Mesenchymal stem cell (in vitro differentiated cells and primary cell): Measurements from ENCODE around the gene WSB2.

Experiments used
- DNase-seq: peaks from one replicate; pipeline ENCODE4 v3.0.0-alpha.2; 2013
- H2AFZ ChIP-seq: one replicate; pipeline ENCODE4 v1.6.1; 2013; ENCODE audit warnings: low read depth, mild to moderate bottlenecking, control low read depth, inconsistent platforms, low read length, moderate library complexity
- H2AK5ac ChIP-seq: 2 replicates; pipeline ENCODE4 v1.6.1; 2013; ENCODE audit warnings: low read length, moderate library complexity, mild to moderate bottlenecking, inconsistent platforms; ENCODE audit not compliant: severe bottlenecking
- H2BK120ac ChIP-seq: one replicate; pipeline ENCODE4 v1.6.1; 2013; ENCODE audit warnings: low read depth, mild to moderate bottlenecking, inconsistent platforms, low read length, moderate library complexity
- H2BK12ac ChIP-seq, 2 experiments: one replicate each; pipeline ENCODE4 v1.6.1; 2013; ENCODE audit warnings: inconsistent platforms in 2 of 2, low read length in 2 of 2, mild to moderate bottlenecking in 2 of 2, moderate library complexity in 2 of 2, control low read depth in 1 of 2
- H2BK15ac ChIP-seq: one replicate; pipeline ENCODE4 v1.6.1; 2013; ENCODE audit warnings: mild to moderate bottlenecking, low read depth, inconsistent platforms; ENCODE audit not compliant: poor library complexity, severe bottlenecking
- H2BK5ac ChIP-seq: 2 replicates; pipeline ENCODE4 v1.6.1; 2013; ENCODE audit warnings: low read depth, mild to moderate bottlenecking, low read length, control low read depth, inconsistent platforms; ENCODE audit not compliant: poor library complexity, severe bottlenecking
- H3K14ac ChIP-seq, 2 experiments: one replicate each; pipeline ENCODE4 v1.6.1; 2013; ENCODE audit warnings: inconsistent platforms in 2 of 2, low read length in 2 of 2, control low read depth in 1 of 2, mild to moderate bottlenecking in 1 of 2, moderate library complexity in 1 of 2
- H3K18ac ChIP-seq, 2 experiments: one replicate each; pipeline ENCODE4 v1.6.1; 2013; ENCODE audit warnings: inconsistent platforms in 2 of 2, low read length in 2 of 2, control low read depth in 1 of 2, low read depth in 1 of 2, mild to moderate bottlenecking in 1 of 2
- H3K23ac ChIP-seq, 2 experiments: one replicate each; pipeline ENCODE4 v1.6.1; 2013; ENCODE audit warnings: inconsistent platforms in 2 of 2, low read length in 2 of 2, mild to moderate bottlenecking in 2 of 2, moderate library complexity in 2 of 2, control low read depth in 1 of 2
- H3K27ac ChIP-seq: 2 replicates; pipeline ENCODE4 v1.5.1; 2013; ENCODE audit warnings: mild to moderate bottlenecking, moderate library complexity, low read length, control low read depth, inconsistent platforms; ENCODE audit not compliant: poor library complexity, severe bottlenecking
- H3K27me3 ChIP-seq, 2 experiments: 2 replicates each; pipeline versions ENCODE4 v1.6.1 to v1.7.0; 2013; ENCODE audit warnings: low read length in 2 of 2, mild to moderate bottlenecking in 2 of 2, moderate library complexity in 2 of 2, control low read depth in 1 of 2, inconsistent platforms in 1 of 2; ENCODE audit not compliant: control insufficient read depth in 1 of 2, insufficient read depth in 1 of 2
- H3K36me3 ChIP-seq, 2 experiments: 2 replicates each; pipeline versions ENCODE4 v1.6.1 to v1.7.0; 2013; ENCODE audit warnings: low read length in 2 of 2, control low read depth in 1 of 2, inconsistent platforms in 1 of 2, low read depth in 1 of 2, mild to moderate bottlenecking in 1 of 2; ENCODE audit not compliant: insufficient read depth in 2 of 2, control insufficient read depth in 1 of 2
- H3K4ac ChIP-seq, 2 experiments: one replicate each; pipeline ENCODE4 v1.6.1; 2013; ENCODE audit warnings: inconsistent platforms in 2 of 2, low read length in 2 of 2, mild to moderate bottlenecking in 2 of 2, moderate library complexity in 2 of 2, control low read depth in 1 of 2, low read depth in 1 of 2
- H3K4me1 ChIP-seq: 2 replicates; pipeline ENCODE4 v1.6.1; 2013; ENCODE audit warnings: low read depth, low read length, control low read depth; ENCODE audit not compliant: control insufficient read depth, insufficient read depth
- H3K4me2 ChIP-seq: 2 replicates; pipeline ENCODE4 v1.6.1; 2013; ENCODE audit warnings: low read length, mild to moderate bottlenecking, inconsistent platforms; ENCODE audit not compliant: poor library complexity, severe bottlenecking
- H3K4me3 ChIP-seq, 2 experiments: 2 replicates each; pipeline versions ENCODE4 v1.5.1 to v1.7.0; 2013; ENCODE audit warnings: low read length in 2 of 2, mild to moderate bottlenecking in 2 of 2, control low read depth in 1 of 2, low read depth in 1 of 2; ENCODE audit not compliant: insufficient read depth in 1 of 2
- H3K79me1 ChIP-seq: replicated peaks from 2 replicates; pipeline ENCODE4 v1.6.1; 2013; ENCODE audit warnings: mild to moderate bottlenecking, control low read depth, low read length, inconsistent platforms; ENCODE audit not compliant: poor library complexity, severe bottlenecking
- H3K9ac ChIP-seq: 2 replicates; pipeline ENCODE4 v1.7.0; 2013; ENCODE audit warnings: mild to moderate bottlenecking, low read length, moderate library complexity
- H3K9me3 ChIP-seq: 2 replicates; pipeline ENCODE4 v1.7.0; 2013; ENCODE audit warnings: mild to moderate bottlenecking, low read length; ENCODE audit not compliant: control insufficient read depth
- H4K8ac ChIP-seq: one replicate; pipeline ENCODE4 v1.6.1; 2013; ENCODE audit warnings: inconsistent platforms, mild to moderate bottlenecking, low read length, moderate library complexity
- H4K91ac ChIP-seq: one replicate; pipeline ENCODE4 v1.6.1; 2013; ENCODE audit warnings: mild to moderate bottlenecking, low read length, inconsistent platforms
- WGBS: methylation state at CpG from one replicate; pipeline ENCODE4 v1.1.7; 2013; ENCODE audit warnings: mixed read lengths; 5-methylcytosine and 5-hydroxymethylcytosine counted together

WSB2 gene

GRCh38 chr12:118050972-118051910, 9.7 kb downstream of the WSB2 start:
- Histone ChIP-seq H3K4me1 (peaks cover 18% of the 10 kb centered on the region), H3K9me3 (no peaks in the 10 kb centered on the region), H2AFZ (no peak overlapping the region), H2BK120ac (no peak overlapping the region), H3K14ac (no peak overlapping the region), H3K79me1 (peaks cover 18% of the 10 kb centered on the region), H2BK5ac (no peak overlapping the region), H3K18ac (no peak overlapping the region), H4K8ac (no peak overlapping the region), H3K4ac (no peak overlapping the region), H3K27ac (no peak overlapping the region), H3K27me3 (no peaks in the 10 kb centered on the region), H2AK5ac (no peak overlapping the region), H2BK12ac (no peak overlapping the region), H3K4me2 (no peak overlapping the region), H3K36me3 (peaks cover 21 to 55% of the 10 kb centered on the region in 2 experiments), H3K23ac (no peak overlapping the region), H2BK15ac (no peak overlapping the region), H3K9ac (no peak overlapping the region), H4K91ac (no peak overlapping the region), H3K4me3 (no peak overlapping the region)
- 92% methylated on average over 9 of the region's 12 CpGs for WGBS
- DNase-seq: peak; percentile 9

GRCh38 chr12:118046430-118046829, 14.5 kb downstream of the WSB2 start:
- Histone ChIP-seq H3K4me1 (peaks cover 1% of the 10 kb centered on the region), H3K9me3 (no peaks in the 10 kb centered on the region), H3K18ac (no peak overlapping the region), H2BK12ac (no peak overlapping the region), H2BK15ac (no peak overlapping the region), H3K4ac (no peak overlapping the region), H3K27me3 (no peaks in the 10 kb centered on the region), H4K91ac (no peak overlapping the region), H2BK120ac (no peak overlapping the region), H3K4me2 (no peak overlapping the region), H3K14ac (no peak overlapping the region), H2AK5ac (no peak overlapping the region), H3K79me1 (peaks cover 41% of the 10 kb centered on the region), H2AFZ (no peak overlapping the region), H3K27ac (no peak overlapping the region), H2BK5ac (no peak overlapping the region), H3K9ac (no peak overlapping the region), H3K4me3 (no peak overlapping the region), H3K23ac (no peak overlapping the region), H4K8ac (no peak overlapping the region), H3K36me3 (peaks cover 50 to 79% of the 10 kb centered on the region in 2 experiments)
- 97% methylated on average over 4 of the region's 4 CpGs for WGBS
- no peak for DNase-seq

- H3K4ac ChIP-seq: no peak overlapping the region
- no peak overlapping the region for H3K9ac ChIP-seq
- no peak overlapping the region for H3K27ac ChIP-seq
- no peak overlapping the region for H2BK15ac ChIP-seq
- no peak overlapping the region for H3K18ac ChIP-seq
- H2AK5ac ChIP-seq: no peak overlapping the region
- H3K4me3 ChIP-seq: no peak overlapping the region
- H3K27me3 ChIP-seq: no peaks in the 10 kb centered on the region
- DNase-seq: no peak
- no peak overlapping the region for H3K14ac ChIP-seq
- H3K23ac ChIP-seq: no peak overlapping the region
- H2BK12ac ChIP-seq: no peak overlapping the region
- peaks cover 46% of the 10 kb centered on the region for H3K79me1 ChIP-seq
- peaks cover 58 to 79% of the 10 kb centered on the region in 2 experiments for H3K36me3 ChIP-seq
- no peaks in the 10 kb centered on the region for H3K9me3 ChIP-seq
- H2BK120ac ChIP-seq: no peak overlapping the region
- H4K8ac ChIP-seq: no peak overlapping the region
- H3K4me2 ChIP-seq: no peak overlapping the region
- peaks cover 1% of the 10 kb centered on the region for H3K4me1 ChIP-seq
- no peak overlapping the region for H4K91ac ChIP-seq
- no peak overlapping the region for H2BK5ac ChIP-seq
- 98% methylated on average over 5 of the region's 8 CpGs for WGBS
- no peak overlapping the region for H2AFZ ChIP-seq
These were observed 16.4 kb downstream of the WSB2 start for GRCh38 chr12:118044577-118044976.

- H3K9me3 ChIP-seq: no peaks in the 10 kb centered on the region
- H3K4me2 ChIP-seq: no peak overlapping the region
These were observed 16.9 kb downstream of the WSB2 start for GRCh38 chr12:118044075-118044474.

More at GRCh38 chr12:118044075-118044474, 16.9 kb downstream of the WSB2 start:
- no peak overlapping the region for H4K91ac ChIP-seq
- no peak overlapping the region for H3K4me3 ChIP-seq
- H3K27ac ChIP-seq: no peak overlapping the region
- no peak overlapping the region for H2BK15ac ChIP-seq
- WGBS: 96% methylated on average over 2 of the region's 2 CpGs
- H4K8ac ChIP-seq: no peak overlapping the region
- no peak overlapping the region for H3K9ac ChIP-seq
- no peak overlapping the region for H3K14ac ChIP-seq
- no peak overlapping the region for H3K4ac ChIP-seq
- no peaks in the 10 kb centered on the region for H3K27me3 ChIP-seq
- no peak overlapping the region for H3K18ac ChIP-seq
- H3K36me3 ChIP-seq: peaks cover 58 to 81% of the 10 kb centered on the region in 2 experiments
- H2BK12ac ChIP-seq: no peak overlapping the region
- H2AK5ac ChIP-seq: no peak overlapping the region
- H2BK5ac ChIP-seq: no peak overlapping the region
- peaks cover 50% of the 10 kb centered on the region for H3K79me1 ChIP-seq
- H2AFZ ChIP-seq: no peak overlapping the region
- DNase-seq: peak; percentile 16
- H2BK120ac ChIP-seq: no peak overlapping the region
- H3K4me1 ChIP-seq: peaks cover 1% of the 10 kb centered on the region
- no peak overlapping the region for H3K23ac ChIP-seq
